SU-DHL-6 (cell line): ENCODE results near the gene ARHGEF17.

ENCODE experiments used
- CTCF ChIP-seq: fragments of 200-600 bp; sonication (generic); IDR thresholded peaks from one replicate; pipeline ENCODE4 v1.5.1; 2017; ENCODE audit warnings: antibody characterized with exemption, mild to moderate bottlenecking, low read length, moderate library complexity; ENCODE audit not compliant: insufficient read depth, poor library complexity, severe bottlenecking
- EZH2phosphoT487 ChIP-seq: fragments of 200-600 bp; sonication (generic), shearing (Covaris generic); conservative IDR thresholded peaks from 2 replicates; pipeline ENCODE4 v1.6.1; 2018; ENCODE audit warnings: mild to moderate bottlenecking, antibody characterized with exemption, low read length, moderate library complexity, mixed read lengths

GRCh38 chr11:73330569-73331093 lies 22.6 kb downstream of the ARHGEF17 start:
- TF ChIP-seq CTCF: no peak
- no peak for TF ChIP-seq EZH2phosphoT487
